ENCODE measurements around the gene SPTBN4. TPM values are rescaled to one million over a fixed set of nuclear protein-coding genes. Genes with fewer than 3 reads are reported as not detected.

Gene SPTBN4
- total and polyA plus RNA-seq, 2 donors (not counting 1 experiment from before 2014, with no cell fraction given), result 0.03 to 0.67 TPM

GRCh38 chr19:40614622-40615411 is 148.0 kb downstream of the SPTBN4 start:
- TF ChIP-seq EZH2 (IDR thresholded peaks at IDR 0.05; ENCODE audit: borderline replicate concordance, insufficient read depth, low read depth, low read length, poor library complexity, severe bottlenecking), result no peak
- TF ChIP-seq CTCF (IDR thresholded peaks at IDR 0.05), result no peak
- Histone ChIP-seq H3K36me3 (replicated peaks in 1 of 2; ENCODE audit: control extremely low read depth in 1 of 2, control insufficient read depth in 1 of 2, extremely low read depth in 1 of 2, insufficient read depth in 2 of 2, low read length in 1 of 2) (peaks cover 0 to 4% of the 10 kb centered on the region in 2 experiments), H2AFZ (ENCODE audit: insufficient read depth, low read depth, low read length, poor library complexity, severe bottlenecking) (peak overlapping the region; percentile 95), H3K4me1 (ENCODE audit: control insufficient read depth in 2 of 2, insufficient read depth in 2 of 2, low read length in 2 of 2) (peaks cover 20 to 33% of the 10 kb centered on the region in 2 donors), H4K20me1 (ENCODE audit: control insufficient read depth, insufficient read depth, low read length, poor library complexity, severe bottlenecking) (no peaks in the 10 kb centered on the region), H3K79me2 (ENCODE audit: control insufficient read depth, insufficient read depth, low read length) (no peaks in the 10 kb centered on the region), H3K4me2 (replicated peaks; ENCODE audit: low read depth, low read length, poor library complexity, severe bottlenecking) (peak overlapping the region; percentile 97), H3K27me3 (replicated peaks in 1 of 4; ENCODE audit: control extremely low read depth in 1 of 4, control insufficient read depth in 3 of 4, insufficient read depth in 4 of 4, low read length in 3 of 4) (no peaks in the 10 kb centered on the region), H3K9ac (ENCODE audit: low read length) (peak overlapping the region; percentile 80), H3K9me3 (ENCODE audit: control extremely low read depth in 1 of 3, control insufficient read depth in 2 of 3, insufficient read depth in 1 of 3, low read length in 2 of 3) (peaks cover 0 to 13% (median 0%) of the 10 kb centered on the region in 3 donors), H3K27ac (ENCODE audit: low read length in 2 of 2) (no peak overlapping the region), H3K4me3 (ENCODE audit: control extremely low read depth in 1 of 5, extremely low read depth in 1 of 5, insufficient read depth in 1 of 5, low read depth in 2 of 5, low read length in 4 of 5) (peak overlapping the region in 4 of 5 experiments; percentile 70 to 94 (median 76))
- peak overlapping the region; percentile 93 for H3K4me3 Mint-ChIP-seq
- intact Hi-C loops (cut with micrococcal nuclease), result loop anchor here (1.0 to 10.0 kb wide), 3 partner anchors 45 to 182 kb away; partner anchors contain the start of genes COQ8B, EGLN2 and ITPKC
- H3K27me3 Mint-ChIP-seq, result no peaks in the 10 kb centered on the region
- ChIA-PET POLR2A (no interaction called here), CTCF (interaction anchor here (1.4 to 4.5 kb wide), 4 partner anchors 9 to 20 kb away, joined by 4 to 37 read pairs (median 10); partner anchors contain the start of gene LTBP4)
- 21% methylated on average over 15 of the region's 27 CpGs for WGBS (ENCODE audit: insufficient coverage)
- no peaks in the 10 kb centered on the region for H3K9me3 Mint-ChIP-seq (ENCODE audit: insufficient read depth)
- H3K27ac Mint-ChIP-seq, result peak overlapping the region; percentile 89
- H3K4me1 Mint-ChIP-seq, result peaks cover 35% of the 10 kb centered on the region
- no peak for ATAC-seq (ENCODE audit: low read depth)
- peak; percentile 69 for DNase-seq

- peaks cover 24% of the 10 kb centered on the region for H3K4me1 Mint-ChIP-seq
- TF ChIP-seq CTCF (IDR thresholded peaks at IDR 0.05) (no peak), EZH2 (IDR thresholded peaks at IDR 0.05; ENCODE audit: borderline replicate concordance, insufficient read depth, low read depth, low read length, poor library complexity, severe bottlenecking) (no peak)
- CTCF ChIA-PET, result interaction anchor here (1.1 to 4.5 kb wide), 3 partner anchors 16 to 152 kb away, joined by 4 to 37 read pairs (median 6); partner anchors contain the start of gene LTBP4
- no peak overlapping the region for H3K4me3 ChIP-seq (ENCODE audit: control extremely low read depth in 1 of 5, extremely low read depth in 1 of 5, insufficient read depth in 1 of 5, low read depth in 2 of 5, low read length in 4 of 5)
- WGBS (ENCODE audit: insufficient coverage), result 88% methylated on average over 4 of the region's 5 CpGs
- H2AFZ ChIP-seq (ENCODE audit: insufficient read depth, low read depth, low read length, poor library complexity, severe bottlenecking), result no peak overlapping the region
- H3K27ac ChIP-seq (ENCODE audit: low read length in 2 of 2), result no peak overlapping the region
- no peaks in the 10 kb centered on the region for H3K79me2 ChIP-seq (ENCODE audit: control insufficient read depth, insufficient read depth, low read length)
- H3K9me3 Mint-ChIP-seq (ENCODE audit: insufficient read depth), result no peaks in the 10 kb centered on the region
- no peak overlapping the region for H3K9ac ChIP-seq (ENCODE audit: low read length)
- H4K20me1 ChIP-seq (ENCODE audit: control insufficient read depth, insufficient read depth, low read length, poor library complexity, severe bottlenecking), result no peaks in the 10 kb centered on the region
- ATAC-seq (ENCODE audit: low read depth), result no peak
- no peak overlapping the region for H3K27ac Mint-ChIP-seq
- H3K27me3 Mint-ChIP-seq, result no peaks in the 10 kb centered on the region
- peaks cover 0 to 5% of the 10 kb centered on the region in 2 experiments for H3K36me3 ChIP-seq (replicated peaks in 1 of 2; ENCODE audit: control extremely low read depth in 1 of 2, control insufficient read depth in 1 of 2, extremely low read depth in 1 of 2, insufficient read depth in 2 of 2, low read length in 1 of 2)
- no peak for DNase-seq
- no peak overlapping the region for H3K4me3 Mint-ChIP-seq
- peaks cover 11 to 20% of the 10 kb centered on the region in 2 donors for H3K4me1 ChIP-seq (ENCODE audit: control insufficient read depth in 2 of 2, insufficient read depth in 2 of 2, low read length in 2 of 2)
- peaks cover 0 to 9% (median 0%) of the 10 kb centered on the region in 3 donors for H3K9me3 ChIP-seq (ENCODE audit: control extremely low read depth in 1 of 3, control insufficient read depth in 2 of 3, insufficient read depth in 1 of 3, low read length in 2 of 3)
- no peak overlapping the region for H3K4me2 ChIP-seq (replicated peaks; ENCODE audit: low read depth, low read length, poor library complexity, severe bottlenecking)
- POLR2A ChIA-PET, result interaction anchor here (0.7 kb wide), 1 partner anchor 190 kb away, joined by 3 read pairs; no protein-coding TSS in a partner anchor
- H3K27me3 ChIP-seq (replicated peaks in 1 of 4; ENCODE audit: control extremely low read depth in 1 of 4, control insufficient read depth in 3 of 4, insufficient read depth in 4 of 4, low read length in 3 of 4), result no peaks in the 10 kb centered on the region
- intact Hi-C loops (cut with micrococcal nuclease), result loop anchor here (10.0 kb wide), 1 partner anchor 99 kb away; the partner anchor contains the start of genes COQ8B and ITPKC
These were observed 149.4 kb downstream of the SPTBN4 start for GRCh38 chr19:40616178-40616577.

Measured in B cell (primary cell).